ENCODE results near the gene NCAPD2. TPM values are rescaled to one million over a fixed set of nuclear protein-coding genes. Genes with fewer than 3 reads are reported as not detected.

The NCAPD2 gene
- total and polyA plus RNA-seq, 2 donors (not counting 3 experiments of a cell fraction or from before 2014, with no cell fraction given) = 41.8 to 90.1 TPM

GRCh38 chr12:6494258-6494743 lies 399 bp downstream of the NCAPD2 start:
- H3K27me3 ChIP-seq (ENCODE audit: control insufficient read depth in 2 of 2, insufficient read depth in 2 of 2, low read length in 2 of 2) = no peaks in the 10 kb centered on the region
- ChIA-PET CTCF (interaction anchor here (0.8 to 2.5 kb wide), 3 partner anchors 23 to 44 kb away, joined by 3 to 14 read pairs (median 8); no protein-coding TSS in a partner anchor), POLR2A (interaction anchor here (0.9 to 1.3 kb wide), 2 partner anchors 24 to 40 kb away, joined by 3 to 4 read pairs; partner anchors contain the start of genes GAPDH and VAMP1)
- BruUV-seq (replicated peaks) = TSS peak; percentile 56
- DNase-seq (ENCODE audit: low read depth, low spot score) = no peak
- peak overlapping the region; percentile 96 for H3K4me2 ChIP-seq (ENCODE audit: insufficient read depth, low read length)
- no peaks in the 10 kb centered on the region for H3K9me1 ChIP-seq (replicated peaks; ENCODE audit: control insufficient read depth, extremely low read depth, insufficient read depth, low read length)
- dilution Hi-C loops (cut with MboI; ENCODE audit: extremely low pct_ligation_motif_present, low sequenced_read_pairs) (no loop called here), intact Hi-C loops (cut with micrococcal nuclease) (loop anchor here (1.0 kb wide), 1 partner anchor 24 kb away; the partner anchor contains the start of gene VAMP1)
- peak overlapping the region; percentile 36 to 76 (median 55) for H3K4me3 ChIP-seq (replicated peaks in 1 of 3; ENCODE audit: insufficient read depth in 1 of 3, low read depth in 1 of 3, low read length in 3 of 3)
- H3K9me3 ChIP-seq (replicated peaks; ENCODE audit: control insufficient read depth, insufficient read depth, low read length) = no peaks in the 10 kb centered on the region
- H4K20me1 ChIP-seq (replicated peaks; ENCODE audit: control insufficient read depth, extremely low read depth, insufficient read depth, low read length) = no peaks in the 10 kb centered on the region
- peaks cover 38% of the 10 kb centered on the region for H3K79me2 ChIP-seq (ENCODE audit: control insufficient read depth, insufficient read depth, low read length)
- H3K36me3 ChIP-seq (ENCODE audit: control insufficient read depth in 2 of 2, extremely low read depth in 1 of 2, insufficient read depth in 2 of 2, low read length in 2 of 2) = peaks cover 0 to 7% of the 10 kb centered on the region in 2 experiments
- H2AFZ ChIP-seq (ENCODE audit: low read depth, low read length) = peak overlapping the region; percentile 39
- peak overlapping the region; percentile 53 for H3K9ac ChIP-seq (replicated peaks; ENCODE audit: extremely low read depth, insufficient read depth, low read length)
- TF ChIP-seq CTCF (IDR thresholded peaks at IDR 0.05; ENCODE audit: extremely low read depth in 1 of 2, insufficient read depth in 1 of 2, low read depth in 1 of 2, low read length in 2 of 2) (peak in 1 of 2 donors; percentile 12), GATA2 (IDR thresholded peaks at IDR 0.05; ENCODE audit: insufficient read depth, insufficient read length, low read depth, low read length) (peak; percentile 23), MAX (IDR thresholded peaks at IDR 0.05; ENCODE audit: insufficient read depth, insufficient read length) (no peak)
- H3K27ac ChIP-seq (ENCODE audit: insufficient read depth, low read depth, low read length) = peak overlapping the region; percentile 54
- FAIRE-seq = no peak
- H3K4me1 ChIP-seq (ENCODE audit: control insufficient read depth, extremely low read depth, insufficient read depth, low read length) = peaks cover 20% of the 10 kb centered on the region

GRCh38 chr12:6494968-6495367 lies 1.1 kb downstream of the NCAPD2 start:
- Histone ChIP-seq H3K9me1 (replicated peaks; ENCODE audit: control insufficient read depth, extremely low read depth, insufficient read depth, low read length) (no peaks in the 10 kb centered on the region), H3K9me3 (replicated peaks; ENCODE audit: control insufficient read depth, insufficient read depth, low read length) (no peaks in the 10 kb centered on the region), H3K4me2 (ENCODE audit: insufficient read depth, low read length) (peak overlapping the region; percentile 96), H3K36me3 (ENCODE audit: control insufficient read depth in 2 of 2, extremely low read depth in 1 of 2, insufficient read depth in 2 of 2, low read length in 2 of 2) (peaks cover 2 to 7% of the 10 kb centered on the region in 2 experiments), H2AFZ (ENCODE audit: low read depth, low read length) (no peak overlapping the region), H3K27me3 (ENCODE audit: control insufficient read depth in 2 of 2, insufficient read depth in 2 of 2, low read length in 2 of 2) (no peaks in the 10 kb centered on the region), H3K79me2 (ENCODE audit: control insufficient read depth, insufficient read depth, low read length) (peaks cover 38% of the 10 kb centered on the region), H4K20me1 (replicated peaks; ENCODE audit: control insufficient read depth, extremely low read depth, insufficient read depth, low read length) (no peaks in the 10 kb centered on the region), H3K4me1 (ENCODE audit: control insufficient read depth, extremely low read depth, insufficient read depth, low read length) (peaks cover 20% of the 10 kb centered on the region), H3K4me3 (replicated peaks in 1 of 3; ENCODE audit: insufficient read depth in 1 of 3, low read depth in 1 of 3, low read length in 3 of 3) (peak overlapping the region in 2 of 3 experiments; percentile 36 to 76), H3K27ac (ENCODE audit: insufficient read depth, low read depth, low read length) (peak overlapping the region; percentile 54), H3K9ac (replicated peaks; ENCODE audit: extremely low read depth, insufficient read depth, low read length) (peak overlapping the region; percentile 53)
- no TSS peak for BruUV-seq (replicated peaks)
- dilution Hi-C loops (cut with MboI; ENCODE audit: extremely low pct_ligation_motif_present, low sequenced_read_pairs) = no loop called here
- FAIRE-seq (no peak), DNase-seq (ENCODE audit: low read depth, low spot score) (no peak)
- intact Hi-C loops (cut with micrococcal nuclease) = loop anchor here (1.0 kb wide), 1 partner anchor 25 kb away; the partner anchor contains the start of gene VAMP1
- POLR2A ChIA-PET = interaction anchor here (0.9 to 1.3 kb wide), 2 partner anchors 24 to 39 kb away, joined by 3 to 4 read pairs; partner anchors contain the start of genes GAPDH and VAMP1
- TF ChIP-seq MAX (IDR thresholded peaks at IDR 0.05; ENCODE audit: insufficient read depth, insufficient read length) = no peak
- no peak for TF ChIP-seq FOS (IDR thresholded peaks at IDR 0.05; ENCODE audit: borderline replicate concordance, insufficient read depth, low read length)
- TF ChIP-seq CTCF (IDR thresholded peaks at IDR 0.05; ENCODE audit: extremely low read depth in 1 of 2, insufficient read depth in 1 of 2, low read depth in 1 of 2, low read length in 2 of 2) = no peak
- no peak for TF ChIP-seq GATA2 (IDR thresholded peaks at IDR 0.05; ENCODE audit: insufficient read depth, insufficient read length, low read depth, low read length)
- no peak for TF ChIP-seq POLR2A (IDR thresholded peaks at IDR 0.05; ENCODE audit: low read depth, low read length)
- TF ChIP-seq EZH2 (IDR thresholded peaks at IDR 0.05; ENCODE audit: borderline replicate concordance, low read depth, low read length, severe bottlenecking) = no peak
- no peak for TF ChIP-seq JUN (IDR thresholded peaks at IDR 0.05; ENCODE audit: borderline replicate concordance, insufficient read depth, insufficient read length, low read depth)
- TF ChIP-seq POLR2AphosphoS5 (IDR thresholded peaks at IDR 0.05; ENCODE audit: insufficient read depth, low read depth, low read length) = no peak
- no peak for TF ChIP-seq MYC (IDR thresholded peaks at IDR 0.05; ENCODE audit: low read depth, low read length)
- CTCF ChIA-PET = interaction anchor here (0.8 to 2.5 kb wide), 3 partner anchors 22 to 43 kb away, joined by 3 to 14 read pairs (median 8); no protein-coding TSS in a partner anchor

Measured in endothelial cell of umbilical vein (primary cell).